SK-N-SH (cell line): ENCODE measurements around the gene NDUFV2. TPM values are rescaled to one million over a fixed set of nuclear protein-coding genes. Genes with fewer than 3 reads are reported as not detected.

ENCODE experiments used
- CTCF ChIA-PET: fragments of 300-600, 350-600 bp; formaldehyde crosslinking; extraction: SDS; loops from one replicate; lab custom pipeline; 2021; lab: Yijun Ruan, JAX
- POLR2A ChIA-PET: fragments of 350-600 bp; sonication (Branson Sonifier 250); formaldehyde crosslinking; extraction: SDS; loops from one replicate; lab custom pipeline; 2020; ENCODE audit warnings: antibody characterized with exemption, inconsistent platforms; lab: Yijun Ruan, JAX
- DNase-seq: peaks from one replicate; pipeline ENCODE4 v3.0.0; 2012
- H2AFZ ChIP-seq: fragments of 200-600 bp; sonication (generic); 2 replicates; pipeline ENCODE4 v1.8.1; 2016; ENCODE audit warnings: antibody characterized with exemption, mild to moderate bottlenecking, low read depth
- H3F3A ChIP-seq: fragments of 200-600 bp; sonication (generic); replicated peaks from 2 replicates; pipeline ENCODE3; 2016; ENCODE audit warnings: antibody characterized with exemption, mild to moderate bottlenecking; ENCODE audit not compliant: insufficient read depth
- H3K27ac ChIP-seq, 2 experiments: fragments of 200-500 bp in 1 of 2; fragments of 200-600 bp in 1 of 2; sonication (Bioruptor generic) in 1 of 2; sonication (generic), shearing (Covaris generic) in 1 of 2; 2 replicates each; pipeline versions ENCODE4 v1.5.1 to v1.6.1; 2014 to 2016; ENCODE audit warnings: low read depth in 2 of 2, inconsistent platforms in 1 of 2, low read length in 1 of 2, mild to moderate bottlenecking in 1 of 2, mixed read lengths in 1 of 2
- H3K27me3 ChIP-seq: fragments of 200-600 bp; sonication (generic), shearing (Covaris generic); 2 replicates; pipeline ENCODE4 v1.6.1; 2016; ENCODE audit warnings: mixed run types; ENCODE audit not compliant: insufficient read depth
- H3K36me3 ChIP-seq, 2 experiments: fragments of 200-500 bp in 1 of 2; fragments of 200-600 bp in 1 of 2; sonication (Bioruptor generic) in 1 of 2; sonication (generic) in 1 of 2; replicated peaks in 1 of 2; 2 replicates each; pipeline versions ENCODE3 to v1.5.1; 2014 to 2016; ENCODE audit warnings: low read length in 1 of 2, mild to moderate bottlenecking in 1 of 2; ENCODE audit not compliant: insufficient read depth in 2 of 2, control insufficient read depth in 1 of 2
- H3K4me1 ChIP-seq, 2 experiments: fragments of 200-500 bp in 1 of 2; fragments of 200-600 bp in 1 of 2; sonication (Bioruptor generic) in 1 of 2; sonication (generic), shearing (Covaris generic) in 1 of 2; 2 replicates each; pipeline versions ENCODE4 v1.5.1 to v1.6.1; 2014 to 2016; ENCODE audit warnings: low read depth in 1 of 2, low read length in 1 of 2, mixed run types in 1 of 2; ENCODE audit not compliant: insufficient read depth in 2 of 2, control insufficient read depth in 1 of 2
- H3K4me2 ChIP-seq: fragments of 200-600 bp; sonication (generic), shearing (Covaris generic); 2 replicates; pipeline ENCODE4 v1.6.1; 2017; ENCODE audit warnings: mixed run types
- H3K4me3 ChIP-seq, 2 experiments: fragments of 200-500 bp in 1 of 2; fragments of 200-600 bp in 1 of 2; sonication (Bioruptor generic) in 1 of 2; sonication (generic), shearing (Covaris generic) in 1 of 2; 2 replicates each; pipeline versions ENCODE4 v1.5.1 to v1.8.1; 2014 to 2016; ENCODE audit warnings: low read depth in 2 of 2, inconsistent platforms in 1 of 2, low read length in 1 of 2, mild to moderate bottlenecking in 1 of 2, mixed read lengths in 1 of 2, moderate library complexity in 1 of 2
- H3K79me2 ChIP-seq: fragments of 200-600 bp; sonication (generic); 2 replicates; pipeline ENCODE4 v1.8.1; 2017; ENCODE audit warnings: mild to moderate bottlenecking; ENCODE audit not compliant: insufficient read depth
- H3K9ac ChIP-seq: fragments of 200-600 bp; sonication (generic); 2 replicates; pipeline ENCODE4 v1.6.1; 2017; ENCODE audit warnings: mixed run types
- H3K9me2 ChIP-seq: fragments of 200-600 bp; sonication (generic); 2 replicates; pipeline ENCODE4 v1.6.1; 2017; ENCODE audit warnings: mixed run types
- H3K9me3 ChIP-seq: fragments of 200-600 bp; sonication (generic); 2 replicates; pipeline ENCODE4 v1.6.1; 2017; ENCODE audit warnings: mixed run types, mild to moderate bottlenecking, moderate library complexity
- H4K20me1 ChIP-seq: fragments of 200-600 bp; sonication (generic); 2 replicates; pipeline ENCODE4 v1.6.1; 2017; ENCODE audit warnings: mild to moderate bottlenecking, mixed run types; ENCODE audit not compliant: insufficient read depth
- CHD2 ChIP-seq: fragments of 150-350 bp; IDR thresholded peaks from 2 replicates; pipeline ENCODE4 v1.6.1; 2018; ENCODE audit warnings: low read length; ENCODE audit not compliant: partially characterized antibody
- EZH2phosphoT487 ChIP-seq: fragments of 200-600 bp; sonication (generic); IDR thresholded peaks from 2 replicates; pipeline ENCODE4 v1.6.1; 2017; ENCODE audit warnings: low read depth, mixed run types, mild to moderate bottlenecking, antibody characterized with exemption, moderate library complexity, borderline replicate concordance
- FOXM1 ChIP-seq: IDR thresholded peaks from 2 replicates; pipeline ENCODE4 v1.4.0; 2012; ENCODE audit warnings: low read depth, mild to moderate bottlenecking
- YY1 ChIP-seq: IDR thresholded peaks from 2 replicates; pipeline ENCODE4 v1.4.0; 2012; ENCODE audit warnings: low read depth, mild to moderate bottlenecking
- WGBS: methylation state at CpG from one replicate; pipeline ENCODE4 v1.1.6; 2017; ENCODE audit warnings: low lambda C conversion rate; 5-methylcytosine and 5-hydroxymethylcytosine counted together
- polyA plus RNA-seq, 3 experiments: library from polyadenylated mRNA; depleted of rRNA; stranded (reverse); fragments of >200 nt; gene quantifications; 2 replicates each; pipeline ENCODE4 v1.2.3, GENCODE V29; 2012
- TF ChIP-seq, protein P1 (sequence below): IDR thresholded peaks from 2 replicates; pipeline ENCODE4 v1.6.1; 2012; ENCODE audit warnings: mild to moderate bottlenecking, low read depth, low read length, moderate library complexity
- TF ChIP-seq, protein P2 (sequence below): IDR thresholded peaks from 2 replicates; pipeline ENCODE4 v1.4.0; 2012; ENCODE audit warnings: low read depth
- TF ChIP-seq, protein P3 (sequence below): fragments of 200-600 bp; sonication (generic); IDR thresholded peaks from 2 replicates; pipeline ENCODE4 v1.6.1; 2017; ENCODE audit warnings: antibody characterized with exemption, mild to moderate bottlenecking, moderate library complexity
- TF ChIP-seq, protein P4 (sequence below): IDR thresholded peaks from 2 replicates; pipeline ENCODE4 v1.4.0; 2012; ENCODE audit warnings: low read depth, borderline replicate concordance

Gene NDUFV2
- polyA plus RNA-seq, 1 of the 3 experiments (the other 2 are of a cell fraction), result 101 TPM

DNA sequence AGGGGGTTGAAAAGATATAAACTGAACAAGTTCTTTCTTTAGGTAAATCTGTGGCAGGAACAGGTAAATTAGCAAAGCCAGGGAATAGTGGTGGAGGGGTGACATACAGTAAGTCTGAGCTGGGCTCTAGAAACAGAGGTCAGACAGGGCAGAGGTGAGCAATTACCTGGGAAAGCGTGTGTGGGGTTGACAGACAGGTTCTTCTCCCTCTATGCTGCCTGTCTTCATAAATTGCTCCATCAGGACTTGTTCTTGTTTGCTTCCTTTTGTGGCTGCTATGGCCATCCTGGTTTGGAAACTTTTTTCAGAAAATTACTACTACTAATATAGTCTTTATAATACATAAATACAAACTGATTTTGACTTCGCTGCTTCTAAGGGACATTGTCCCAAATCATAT lies 30.7 kb downstream of the NDUFV2 start (continued):
- TF ChIP-seq, protein P1, sequence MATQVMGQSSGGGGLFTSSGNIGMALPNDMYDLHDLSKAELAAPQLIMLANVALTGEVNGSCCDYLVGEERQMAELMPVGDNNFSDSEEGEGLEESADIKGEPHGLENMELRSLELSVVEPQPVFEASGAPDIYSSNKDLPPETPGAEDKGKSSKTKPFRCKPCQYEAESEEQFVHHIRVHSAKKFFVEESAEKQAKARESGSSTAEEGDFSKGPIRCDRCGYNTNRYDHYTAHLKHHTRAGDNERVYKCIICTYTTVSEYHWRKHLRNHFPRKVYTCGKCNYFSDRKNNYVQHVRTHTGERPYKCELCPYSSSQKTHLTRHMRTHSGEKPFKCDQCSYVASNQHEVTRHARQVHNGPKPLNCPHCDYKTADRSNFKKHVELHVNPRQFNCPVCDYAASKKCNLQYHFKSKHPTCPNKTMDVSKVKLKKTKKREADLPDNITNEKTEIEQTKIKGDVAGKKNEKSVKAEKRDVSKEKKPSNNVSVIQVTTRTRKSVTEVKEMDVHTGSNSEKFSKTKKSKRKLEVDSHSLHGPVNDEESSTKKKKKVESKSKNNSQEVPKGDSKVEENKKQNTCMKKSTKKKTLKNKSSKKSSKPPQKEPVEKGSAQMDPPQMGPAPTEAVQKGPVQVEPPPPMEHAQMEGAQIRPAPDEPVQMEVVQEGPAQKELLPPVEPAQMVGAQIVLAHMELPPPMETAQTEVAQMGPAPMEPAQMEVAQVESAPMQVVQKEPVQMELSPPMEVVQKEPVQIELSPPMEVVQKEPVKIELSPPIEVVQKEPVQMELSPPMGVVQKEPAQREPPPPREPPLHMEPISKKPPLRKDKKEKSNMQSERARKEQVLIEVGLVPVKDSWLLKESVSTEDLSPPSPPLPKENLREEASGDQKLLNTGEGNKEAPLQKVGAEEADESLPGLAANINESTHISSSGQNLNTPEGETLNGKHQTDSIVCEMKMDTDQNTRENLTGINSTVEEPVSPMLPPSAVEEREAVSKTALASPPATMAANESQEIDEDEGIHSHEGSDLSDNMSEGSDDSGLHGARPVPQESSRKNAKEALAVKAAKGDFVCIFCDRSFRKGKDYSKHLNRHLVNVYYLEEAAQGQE, result no peak
- TF ChIP-seq FOXM1, result no peak
- TF ChIP-seq, protein P2, sequence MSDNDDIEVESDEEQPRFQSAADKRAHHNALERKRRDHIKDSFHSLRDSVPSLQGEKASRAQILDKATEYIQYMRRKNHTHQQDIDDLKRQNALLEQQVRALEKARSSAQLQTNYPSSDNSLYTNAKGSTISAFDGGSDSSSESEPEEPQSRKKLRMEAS, result no peak
- TF ChIP-seq, protein P3, sequence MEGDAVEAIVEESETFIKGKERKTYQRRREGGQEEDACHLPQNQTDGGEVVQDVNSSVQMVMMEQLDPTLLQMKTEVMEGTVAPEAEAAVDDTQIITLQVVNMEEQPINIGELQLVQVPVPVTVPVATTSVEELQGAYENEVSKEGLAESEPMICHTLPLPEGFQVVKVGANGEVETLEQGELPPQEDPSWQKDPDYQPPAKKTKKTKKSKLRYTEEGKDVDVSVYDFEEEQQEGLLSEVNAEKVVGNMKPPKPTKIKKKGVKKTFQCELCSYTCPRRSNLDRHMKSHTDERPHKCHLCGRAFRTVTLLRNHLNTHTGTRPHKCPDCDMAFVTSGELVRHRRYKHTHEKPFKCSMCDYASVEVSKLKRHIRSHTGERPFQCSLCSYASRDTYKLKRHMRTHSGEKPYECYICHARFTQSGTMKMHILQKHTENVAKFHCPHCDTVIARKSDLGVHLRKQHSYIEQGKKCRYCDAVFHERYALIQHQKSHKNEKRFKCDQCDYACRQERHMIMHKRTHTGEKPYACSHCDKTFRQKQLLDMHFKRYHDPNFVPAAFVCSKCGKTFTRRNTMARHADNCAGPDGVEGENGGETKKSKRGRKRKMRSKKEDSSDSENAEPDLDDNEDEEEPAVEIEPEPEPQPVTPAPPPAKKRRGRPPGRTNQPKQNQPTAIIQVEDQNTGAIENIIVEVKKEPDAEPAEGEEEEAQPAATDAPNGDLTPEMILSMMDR, result no peak

DNA sequence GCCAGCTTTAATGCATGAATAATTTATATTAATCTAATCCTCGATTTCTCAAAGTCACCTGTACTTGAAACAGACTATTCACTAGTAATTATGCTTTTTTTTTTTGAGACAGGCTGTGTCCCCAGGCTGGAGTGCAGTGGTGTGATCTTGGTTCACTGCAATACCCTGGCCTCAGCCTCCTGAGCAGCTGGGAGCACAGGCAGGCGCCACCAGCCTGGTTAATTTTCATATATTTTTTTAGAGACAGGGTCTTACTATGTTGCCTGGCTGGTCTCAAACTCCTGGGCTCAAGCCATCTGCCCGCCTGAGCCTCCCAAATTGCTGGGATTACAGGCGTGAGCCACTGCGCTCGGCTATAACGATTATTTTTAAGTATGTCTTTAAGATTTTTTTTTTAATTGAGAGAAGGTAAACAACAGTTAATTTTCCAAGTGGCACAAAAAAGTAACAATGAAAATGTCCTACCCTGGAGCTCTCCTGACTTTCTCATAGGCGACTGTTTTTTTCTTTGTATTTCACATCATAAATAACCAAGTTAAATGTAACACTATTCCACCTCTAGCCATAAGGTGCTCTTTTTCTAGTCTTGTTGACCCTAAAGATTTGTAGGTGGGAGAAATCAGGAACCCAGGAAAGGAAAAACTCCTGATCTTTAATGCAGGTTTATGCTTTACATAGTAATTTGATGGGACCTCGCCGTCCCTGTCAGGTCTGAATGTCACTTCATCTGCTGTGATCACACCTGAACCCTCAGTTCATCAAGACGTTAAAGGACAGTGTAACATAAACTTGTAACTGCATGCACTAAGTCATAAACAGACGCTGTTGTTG lies 32.8 kb downstream of the NDUFV2 start:
- peak overlapping the region; percentile 84 for H3K9ac ChIP-seq
- H3K27me3 ChIP-seq, result no peaks in the 10 kb centered on the region
- H3K79me2 ChIP-seq, result peaks cover 63% of the 10 kb centered on the region
- peak overlapping the region; percentile 90 to 96; a peak in 3 of 4 replicates for H3K27ac ChIP-seq
- no peaks in the 10 kb centered on the region for H3K9me2 ChIP-seq
- DNase-seq, result no peak
- peaks cover 9 to 15% of the 10 kb centered on the region in 2 experiments; a peak in 3 of 4 replicates for H3K4me1 ChIP-seq
- ChIA-PET POLR2A (interaction anchor here (1.0 to 2.7 kb wide), 2 partner anchors 23 to 33 kb away, joined by 3 to 21 read pairs; partner anchors contain the start of gene NDUFV2), CTCF (interaction anchor here (0.6 to 2.6 kb wide), 5 partner anchors 14 to 512 kb away, joined by 3 to 9 read pairs (median 3); no protein-coding TSS in a partner anchor)
- H3K4me3 ChIP-seq, result peak overlapping the region; percentile 84 to 90
- H3K4me2 ChIP-seq, result peak overlapping the region; percentile 92
- H3K9me3 ChIP-seq, result no peaks in the 10 kb centered on the region
- no peak for TF ChIP-seq EZH2phosphoT487
- TF ChIP-seq CHD2, result no peak
- TF ChIP-seq, protein P4, sequence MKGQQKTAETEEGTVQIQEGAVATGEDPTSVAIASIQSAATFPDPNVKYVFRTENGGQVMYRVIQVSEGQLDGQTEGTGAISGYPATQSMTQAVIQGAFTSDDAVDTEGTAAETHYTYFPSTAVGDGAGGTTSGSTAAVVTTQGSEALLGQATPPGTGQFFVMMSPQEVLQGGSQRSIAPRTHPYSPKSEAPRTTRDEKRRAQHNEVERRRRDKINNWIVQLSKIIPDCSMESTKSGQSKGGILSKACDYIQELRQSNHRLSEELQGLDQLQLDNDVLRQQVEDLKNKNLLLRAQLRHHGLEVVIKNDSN, result no peak
- no peak for TF ChIP-seq YY1
- TF ChIP-seq, protein P2, result no peak
- H3K36me3 ChIP-seq, result peaks cover 36 to 46% of the 10 kb centered on the region in 2 experiments
- peaks cover 29% of the 10 kb centered on the region for H4K20me1 ChIP-seq
- 72% methylated on average over 12 of the region's 12 CpGs for WGBS
- peaks cover 48% of the 10 kb centered on the region for H3F3A ChIP-seq
- H2AFZ ChIP-seq, result peak overlapping the region; percentile 56
